ENCODE data around the gene TMEM192.

- TF ChIP-seq ESRRA (CRISPR knock-in tag; IDR thresholded peaks at IDR 0.05; ENCODE audit: low read depth) = no peak
- TF ChIP-seq FOXP4 (CRISPR knock-in tag; IDR thresholded peaks at IDR 0.05) = no peak
- TF ChIP-seq, protein P1, sequence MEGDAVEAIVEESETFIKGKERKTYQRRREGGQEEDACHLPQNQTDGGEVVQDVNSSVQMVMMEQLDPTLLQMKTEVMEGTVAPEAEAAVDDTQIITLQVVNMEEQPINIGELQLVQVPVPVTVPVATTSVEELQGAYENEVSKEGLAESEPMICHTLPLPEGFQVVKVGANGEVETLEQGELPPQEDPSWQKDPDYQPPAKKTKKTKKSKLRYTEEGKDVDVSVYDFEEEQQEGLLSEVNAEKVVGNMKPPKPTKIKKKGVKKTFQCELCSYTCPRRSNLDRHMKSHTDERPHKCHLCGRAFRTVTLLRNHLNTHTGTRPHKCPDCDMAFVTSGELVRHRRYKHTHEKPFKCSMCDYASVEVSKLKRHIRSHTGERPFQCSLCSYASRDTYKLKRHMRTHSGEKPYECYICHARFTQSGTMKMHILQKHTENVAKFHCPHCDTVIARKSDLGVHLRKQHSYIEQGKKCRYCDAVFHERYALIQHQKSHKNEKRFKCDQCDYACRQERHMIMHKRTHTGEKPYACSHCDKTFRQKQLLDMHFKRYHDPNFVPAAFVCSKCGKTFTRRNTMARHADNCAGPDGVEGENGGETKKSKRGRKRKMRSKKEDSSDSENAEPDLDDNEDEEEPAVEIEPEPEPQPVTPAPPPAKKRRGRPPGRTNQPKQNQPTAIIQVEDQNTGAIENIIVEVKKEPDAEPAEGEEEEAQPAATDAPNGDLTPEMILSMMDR (CRISPR knock-in tag; IDR thresholded peaks at IDR 0.05) = no peak
- no peak for TF ChIP-seq CBFB (CRISPR knock-in tag; IDR thresholded peaks at IDR 0.05)
- no peak for TF ChIP-seq TCF7 (IDR thresholded peaks at IDR 0.05; ENCODE audit: low read depth)
- TF ChIP-seq HNRNPK (IDR thresholded peaks at IDR 0.05; ENCODE audit: low read depth, low read length, poor library complexity, severe bottlenecking) = no peak
Measured at GRCh38 chr4:165077034-165077578, 35.6 kb downstream of the TMEM192 start.

Data from HepG2 (cell line).